VCaP (cell line): ENCODE measurements around the gene SNX33.

ENCODE experiments used
- H3K27ac ChIP-seq: fragments of 450-650 bp; 2 replicates; pipeline ENCODE4 v1.5.1; 2017
- CTCF ChIP-seq: fragments of 450-650 bp; conservative IDR thresholded peaks from 2 replicates; pipeline ENCODE4 v1.5.1; 2017; ENCODE audit warnings: mild to moderate bottlenecking, moderate library complexity

SNX33 gene

GRCh38 chr15:75646112-75646943 lies 1.4 kb upstream of the SNX33 start:
- H3K27ac ChIP-seq, result peak overlapping the region; percentile 82
- TF ChIP-seq CTCF, result no peak

- no peak for TF ChIP-seq CTCF
- peak overlapping the region; percentile 82 for H3K27ac ChIP-seq
Measured at GRCh38 chr15:75646944-75647364, 758 bp upstream of the SNX33 start.

DNA sequence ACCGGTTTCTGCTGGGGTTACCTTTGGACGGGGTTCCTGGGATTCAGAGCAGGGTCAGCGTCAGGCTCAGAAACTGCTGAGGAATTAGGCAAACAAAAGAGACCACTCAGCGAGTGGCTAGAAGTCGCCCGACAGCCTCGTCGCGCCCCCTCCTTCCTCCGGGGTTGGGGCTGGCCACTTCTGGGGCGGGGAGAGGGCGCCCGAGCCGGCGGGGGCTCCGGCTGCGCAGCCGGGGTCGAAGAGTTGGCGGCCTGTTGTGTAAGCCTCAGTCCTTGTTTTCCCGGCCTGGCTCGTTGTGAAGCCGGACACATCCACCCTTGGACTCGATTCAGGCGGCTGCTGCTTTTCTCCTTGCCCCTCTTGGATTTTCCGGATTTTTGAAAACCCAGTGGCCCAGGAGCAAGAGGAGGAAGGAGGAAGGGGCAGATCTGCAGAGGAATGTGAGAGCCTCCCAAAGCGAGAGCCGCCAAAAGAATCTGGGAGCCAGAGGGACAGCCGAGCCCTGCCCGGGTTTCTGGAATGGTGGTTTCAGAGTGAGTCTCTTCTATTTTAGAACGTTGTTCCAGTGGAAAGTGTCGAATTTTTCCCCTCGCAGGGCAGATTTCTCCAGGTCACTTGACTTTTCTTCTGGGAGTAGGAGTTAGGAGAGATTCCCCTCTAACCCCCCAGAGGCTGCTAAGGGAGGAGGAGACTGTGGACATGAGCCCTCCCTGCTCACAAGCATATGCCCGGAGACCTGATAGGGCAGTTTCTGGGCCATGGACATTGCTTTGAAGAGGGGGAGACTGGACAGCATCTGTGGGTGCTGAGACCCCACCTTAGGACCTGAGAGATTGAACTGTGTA lies 666 bp downstream of the SNX33 start:
- peak overlapping the region; percentile 82 for H3K27ac ChIP-seq
- TF ChIP-seq CTCF, result peak; percentile 9

- H3K27ac ChIP-seq, result peak overlapping the region; percentile 82
Measured at GRCh38 chr15:75649045-75649761, 1.5 kb downstream of the SNX33 start.

DNA sequence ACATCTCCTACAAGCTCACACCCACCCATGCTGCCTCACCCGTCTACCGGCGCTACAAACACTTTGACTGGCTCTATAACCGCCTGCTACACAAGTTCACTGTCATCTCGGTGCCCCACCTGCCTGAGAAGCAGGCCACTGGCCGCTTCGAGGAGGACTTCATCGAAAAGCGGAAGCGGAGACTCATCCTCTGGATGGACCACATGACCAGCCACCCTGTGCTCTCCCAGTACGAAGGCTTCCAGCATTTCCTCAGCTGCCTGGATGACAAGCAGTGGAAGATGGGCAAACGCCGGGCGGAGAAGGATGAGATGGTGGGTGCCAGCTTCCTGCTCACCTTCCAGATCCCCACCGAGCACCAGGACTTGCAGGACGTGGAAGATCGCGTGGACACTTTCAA lies 2.1 kb downstream of the SNX33 start:
- no peak overlapping the region for H3K27ac ChIP-seq
- no peak for TF ChIP-seq CTCF

More at GRCh38 chr15:75649045-75649761, 1.5 kb downstream of the SNX33 start:
- TF ChIP-seq CTCF, result no peak

DNA sequence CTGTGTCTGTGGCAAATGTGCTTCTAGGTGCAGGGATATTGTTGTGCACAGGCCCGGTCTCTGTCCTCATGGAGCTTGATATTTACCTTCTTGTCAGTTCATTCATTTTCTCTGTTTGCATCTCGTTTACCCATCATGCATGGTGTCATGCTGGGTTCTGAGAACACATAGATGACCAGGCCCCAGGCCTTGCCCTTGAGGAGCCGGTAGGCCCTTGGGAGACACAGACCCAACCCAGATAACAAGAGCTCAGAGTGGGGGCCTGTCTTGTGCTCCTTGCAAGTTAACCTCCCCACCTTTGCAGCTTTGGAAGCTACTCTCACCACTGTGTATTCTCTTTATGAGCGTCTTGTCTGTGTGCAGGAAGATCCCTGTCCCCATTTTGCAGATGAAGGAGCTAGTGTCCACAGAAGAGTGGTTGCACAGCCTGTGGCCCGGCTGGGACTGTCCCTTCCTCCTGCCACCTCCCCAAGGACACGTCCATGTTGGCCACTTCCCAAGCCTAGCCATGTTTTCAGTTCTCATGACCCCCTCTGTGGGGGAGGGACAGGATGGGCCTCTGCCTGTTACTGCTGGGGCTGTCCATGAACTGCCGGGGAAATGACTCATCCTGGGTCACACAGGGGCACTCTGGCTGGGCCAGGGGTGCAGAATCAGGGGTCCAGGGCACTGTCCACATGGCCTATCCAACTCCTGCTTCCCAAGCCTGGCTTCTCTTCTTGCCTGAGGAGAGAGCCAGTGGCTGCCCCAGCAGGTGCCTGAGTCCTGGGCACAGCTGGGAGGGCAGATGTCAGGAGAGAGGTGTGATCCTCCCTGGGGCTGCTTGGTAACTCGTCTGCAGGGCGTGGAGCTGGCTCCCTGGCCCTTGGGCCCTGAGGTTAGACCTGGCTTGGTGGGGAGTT lies 3.4 kb downstream of the SNX33 start:
- TF ChIP-seq CTCF, result no peak
- H3K27ac ChIP-seq, result peak overlapping the region; percentile 9; the same call in 1 of the 2 replicates
